HEK293 (cell line): ENCODE results near the gene PPP2R3A.
"Not testable (repeated sequence)": the region's sequence is repeated elsewhere in the genome, so short reads cannot be mapped to it uniquely, and the experiment has no call there.

ENCODE experiments used
- CTCF ChIP-seq: fragments of 450-650 bp; formaldehyde crosslinking; IDR thresholded peaks from 2 replicates; pipeline ENCODE4 v1.5.1; 2016; ENCODE audit warnings: missing biosample characterization, missing genetic modification characterization
- KLF17 ChIP-seq: fragments of 450-650 bp; formaldehyde crosslinking; IDR thresholded peaks from 2 replicates; pipeline ENCODE4 v1.5.1; 2016; ENCODE audit warnings: missing biosample characterization, missing genetic modification characterization
- KLF9 ChIP-seq: fragments of 450-650 bp; formaldehyde crosslinking; IDR thresholded peaks from 2 replicates; pipeline ENCODE4 v1.5.1; 2016; ENCODE audit warnings: missing biosample characterization, missing genetic modification characterization, low read depth
- PRDM2 ChIP-seq: fragments of 450-650 bp; formaldehyde crosslinking; IDR thresholded peaks from 2 replicates; pipeline ENCODE4 v1.5.1; 2016; ENCODE audit warnings: missing biosample characterization, missing genetic modification characterization, borderline replicate concordance
- SALL2 ChIP-seq: fragments of 450-650 bp; formaldehyde crosslinking; IDR thresholded peaks from 2 replicates; pipeline ENCODE4 v1.5.0; 2017; ENCODE audit warnings: missing biosample characterization, mild to moderate bottlenecking, missing genetic modification characterization, borderline replicate concordance
- ZBTB44 ChIP-seq: fragments of 450-650 bp; IDR thresholded peaks from 2 replicates; pipeline ENCODE4 v1.5.1; 2018; ENCODE audit warnings: missing biosample characterization, mild to moderate bottlenecking, missing genetic modification characterization
- ZFP41 ChIP-seq: fragments of 450-650 bp; formaldehyde crosslinking; IDR thresholded peaks from 2 replicates; pipeline ENCODE4 v1.5.1; 2016; ENCODE audit warnings: missing biosample characterization, missing genetic modification characterization, borderline replicate concordance
- ZNF184 ChIP-seq: fragments of 450-650 bp; IDR thresholded peaks from 2 replicates; pipeline ENCODE4 v1.5.1; 2018; ENCODE audit warnings: missing biosample characterization, mild to moderate bottlenecking, missing genetic modification characterization
- ZNF221 ChIP-seq: fragments of 450-650 bp; formaldehyde crosslinking; IDR thresholded peaks from 2 replicates; pipeline ENCODE4 v1.5.1; 2017; ENCODE audit warnings: missing biosample characterization, missing genetic modification characterization, borderline replicate concordance
- ZNF391 ChIP-seq: fragments of 450-650 bp; formaldehyde crosslinking; IDR thresholded peaks from 2 replicates; pipeline ENCODE4 v1.5.1; 2016; ENCODE audit warnings: low read depth, missing biosample characterization, missing genetic modification characterization, borderline replicate concordance
- ZNF777 ChIP-seq: fragments of 450-650 bp; formaldehyde crosslinking; IDR thresholded peaks from 2 replicates; pipeline ENCODE4 v1.5.1; 2017; ENCODE audit warnings: missing biosample characterization, missing genetic modification characterization, borderline replicate concordance
- TF ChIP-seq, protein P1 (sequence below): fragments of 450-650 bp; formaldehyde crosslinking; IDR thresholded peaks from 2 replicates; pipeline ENCODE4 v1.5.1; 2016; ENCODE audit warnings: missing biosample characterization, missing genetic modification characterization, borderline replicate concordance

GRCh38 chr3:135935171-135935570 is 30.4 kb upstream of the PPP2R3A start:
- not testable (repeated sequence) for TF ChIP-seq ZBTB44 (tag by site-specific recombination); CTCF; SALL2 (tag by site-specific recombination); ZNF391; ZNF221 (tag by site-specific recombination); KLF17 (tag by site-specific recombination); ZNF777 (tag by site-specific recombination); ZFP41 (tag by site-specific recombination); ZNF184 (tag by site-specific recombination); PRDM2 (tag by site-specific recombination); KLF9 (tag by site-specific recombination)
- TF ChIP-seq, protein P1, sequence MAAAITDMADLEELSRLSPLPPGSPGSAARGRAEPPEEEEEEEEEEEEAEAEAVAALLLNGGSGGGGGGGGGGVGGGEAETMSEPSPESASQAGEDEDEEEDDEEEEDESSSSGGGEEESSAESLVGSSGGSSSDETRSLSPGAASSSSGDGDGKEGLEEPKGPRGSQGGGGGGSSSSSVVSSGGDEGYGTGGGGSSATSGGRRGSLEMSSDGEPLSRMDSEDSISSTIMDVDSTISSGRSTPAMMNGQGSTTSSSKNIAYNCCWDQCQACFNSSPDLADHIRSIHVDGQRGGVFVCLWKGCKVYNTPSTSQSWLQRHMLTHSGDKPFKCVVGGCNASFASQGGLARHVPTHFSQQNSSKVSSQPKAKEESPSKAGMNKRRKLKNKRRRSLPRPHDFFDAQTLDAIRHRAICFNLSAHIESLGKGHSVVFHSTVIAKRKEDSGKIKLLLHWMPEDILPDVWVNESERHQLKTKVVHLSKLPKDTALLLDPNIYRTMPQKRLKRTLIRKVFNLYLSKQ: not testable (repeated sequence)
